Skeletal muscle satellite cell (primary cell): ENCODE results near the gene WDR86. TPM values are rescaled to one million over a fixed set of nuclear protein-coding genes. Genes with fewer than 3 reads are reported as not detected.

Experiments used
- H3K27me3 ChIP-seq: 2 replicates; pipeline ENCODE4 v1.7.0; 2013; ENCODE audit warnings: low read length; ENCODE audit not compliant: control insufficient read depth, insufficient read depth
- H3K36me3 ChIP-seq: 2 replicates; pipeline ENCODE4 v1.7.0; 2013; ENCODE audit warnings: mild to moderate bottlenecking, control low read depth, low read length; ENCODE audit not compliant: insufficient read depth
- H3K4me1 ChIP-seq: 2 replicates; pipeline ENCODE4 v1.7.0; 2013; ENCODE audit warnings: low read length; ENCODE audit not compliant: control insufficient read depth, insufficient read depth
- H3K4me2 ChIP-seq: 2 replicates; pipeline ENCODE4 v1.7.0; 2013; ENCODE audit warnings: mild to moderate bottlenecking, low read length
- H3K4me3 ChIP-seq: 2 replicates; pipeline ENCODE4 v1.7.0; 2013; ENCODE audit warnings: low read length
- H3K9ac ChIP-seq: 2 replicates; pipeline ENCODE4 v1.7.0; 2013; ENCODE audit warnings: mild to moderate bottlenecking, low read depth, low read length, moderate library complexity
- H3K9me3 ChIP-seq: replicated peaks from 2 replicates; pipeline ENCODE4 v1.7.0; 2013; ENCODE audit warnings: mild to moderate bottlenecking, control low read depth, low read length
- small RNA-seq: library from RNA; depleted of rRNA; stranded (forward); fragments of <200 nt; gene quantifications from one replicate; pipeline ENCODE3, GENCODE V24; 2012

WDR86 gene

DNA sequence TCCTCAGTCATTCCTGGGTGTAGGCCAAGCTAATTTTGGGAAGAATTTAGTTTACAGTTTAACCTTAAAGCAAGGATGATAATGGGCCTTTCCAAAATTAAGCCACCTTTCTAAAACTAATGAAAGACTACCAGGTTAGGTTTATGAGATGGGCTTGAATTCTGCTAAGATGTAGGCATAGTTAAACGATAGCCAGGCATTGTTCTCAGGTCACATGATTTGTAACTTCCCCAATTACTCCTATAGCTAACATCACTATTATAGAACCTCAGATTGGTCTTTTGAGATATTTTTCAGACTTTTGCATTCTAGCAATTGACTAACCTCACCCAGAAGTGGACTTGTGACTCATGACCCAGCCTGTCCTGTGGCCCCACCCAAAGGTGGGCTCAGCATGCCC, 75.2 kb downstream of the WDR86 start:
- H3K4me1 ChIP-seq = no peaks in the 10 kb centered on the region
- H3K9me3 ChIP-seq = no peaks in the 10 kb centered on the region
- peaks cover 47% of the 10 kb centered on the region for H3K27me3 ChIP-seq
- no peak overlapping the region for H3K9ac ChIP-seq
- H3K36me3 ChIP-seq = no peaks in the 10 kb centered on the region
- no peak overlapping the region for H3K4me3 ChIP-seq
- no peak overlapping the region for H3K4me2 ChIP-seq

Small RNAs within 50 kb of the gene (small RNA-seq; reads per million reads assigned to genes)
- not detected for gene MIR3907
